CD4-positive, alpha-beta T cell treated with Interleukin-10 for 1 hour (primary cell): ENCODE data around the gene VCX.
"Not testable (repeated sequence)": the region's sequence is repeated elsewhere in the genome, so short reads cannot be mapped to it uniquely, and the experiment has no call there.

Experiments
- DNase-seq: peaks from one replicate; pipeline ENCODE4 v3.0.0-alpha.2; 2020

The VCX gene

GRCh38 chrX:7842871-7843270 is at the start of gene VCX:
VCX (plus strand) TSS chrX:7843171; CDS start chrX:7843204, 33 bp downstream.
- not testable (repeated sequence) for DNase-seq

- DNase-seq, result no peak
Observed at GRCh38 chrX:7798327-7798726, 44.6 kb upstream of the VCX start.

- no peak for DNase-seq
Observed at GRCh38 chrX:7801711-7802110, 41.3 kb upstream of the VCX start.

GRCh38 chrX:7815166-7815805 is 27.7 kb upstream of the VCX start:
- no peak for DNase-seq

- no peak for DNase-seq
Observed at GRCh38 chrX:7828594-7828993, 14.4 kb upstream of the VCX start.

- DNase-seq, result no peak
Observed at GRCh38 chrX:7841084-7841805, 1.7 kb upstream of the VCX start.

- DNase-seq, result no peak
Observed at GRCh38 chrX:7852166-7852565, 9.2 kb downstream of the VCX start.

GRCh38 chrX:7872042-7872441 is 29.1 kb downstream of the VCX start:
- no peak for DNase-seq

GRCh38 chrX:7876957-7877356 is 34.0 kb downstream of the VCX start:
- DNase-seq, result no peak

GRCh38 chrX:7889135-7889534 is 46.2 kb downstream of the VCX start:
- DNase-seq, result no peak

- DNase-seq, result no peak
Observed at GRCh38 chrX:7889680-7890079, 46.7 kb downstream of the VCX start.

GRCh38 chrX:7891928-7892327 is 49.0 kb downstream of the VCX start:
- no peak for DNase-seq
